HCT116 (cell line): ENCODE data around the gene HMSD.

Experiments
- CEBPB ChIP-seq: IDR thresholded peaks from 2 replicates; pipeline ENCODE4 v1.6.1; 2012; ENCODE audit warnings: low read depth
- CTCF ChIP-seq, 3 experiments: fragments of 200-600 bp in 1 of 3; sonication (generic) in 1 of 3; IDR thresholded peaks in 2 of 3; conservative IDR thresholded peaks in 1 of 3; 2 replicates each; pipeline ENCODE4 v1.5.1; 2012 to 2017; ENCODE audit warnings: low read depth in 2 of 3, low read length in 2 of 3, antibody characterized with exemption in 1 of 3, borderline replicate concordance in 1 of 3, control low read depth in 1 of 3, mild to moderate bottlenecking in 1 of 3, mixed read lengths in 1 of 3, mixed run types in 1 of 3, moderate library complexity in 1 of 3; ENCODE audit not compliant: insufficient read depth in 1 of 3
- EGR1 ChIP-seq: IDR thresholded peaks from 2 replicates; pipeline ENCODE4 v1.6.1; 2012; ENCODE audit warnings: low read depth
- EZH2 ChIP-seq: fragments of 200-600 bp; sonication (generic); IDR thresholded peaks from 2 replicates; pipeline ENCODE4 v1.6.1; 2017; ENCODE audit warnings: antibody characterized with exemption, mixed run types
- EZH2phosphoT487 ChIP-seq: fragments of 200-600 bp; IDR thresholded peaks from 2 replicates; pipeline ENCODE4 v1.6.1; 2018; ENCODE audit warnings: antibody characterized with exemption, borderline replicate concordance
- MAX ChIP-seq: IDR thresholded peaks from 2 replicates; pipeline ENCODE4 v1.6.1; 2012
- POLR2A ChIP-seq: IDR thresholded peaks from 2 replicates; pipeline ENCODE4 v1.7.0; 2011; ENCODE audit warnings: borderline replicate concordance; ENCODE audit not compliant: insufficient read depth, insufficient read length; ENCODE audit errors: extremely low read depth
- POLR2AphosphoS5 ChIP-seq: IDR thresholded peaks from 2 replicates; pipeline ENCODE4 v1.6.1; 2011; ENCODE audit warnings: mild to moderate bottlenecking, low read depth, low read length, moderate library complexity
- REST ChIP-seq: IDR thresholded peaks from 2 replicates; pipeline ENCODE4 v1.6.1; 2012; ENCODE audit warnings: low read depth
- SP1 ChIP-seq: IDR thresholded peaks from 2 replicates; pipeline ENCODE4 v1.6.1; 2012; ENCODE audit warnings: low read depth
- YY1 ChIP-seq: IDR thresholded peaks from 2 replicates; pipeline ENCODE4 v1.6.1; 2011; ENCODE audit warnings: low read length, low read depth, moderate library complexity, mild to moderate bottlenecking; ENCODE audit not compliant: insufficient replicate concordance; ENCODE audit errors: extremely low read depth
- ZFX ChIP-seq: fragments of 450-650 bp; IDR thresholded peaks from 2 replicates; pipeline ENCODE4 v1.6.1; 2017
- ZNF274 ChIP-seq: fragments of 200-500 bp; sonication (Bioruptor generic); IDR thresholded peaks from 2 replicates; pipeline ENCODE4 v1.6.1; 2014; ENCODE audit warnings: mild to moderate bottlenecking, low read depth, low read length, inconsistent platforms

GRCh38 chr18:63936932-63937393 lies 12.1 kb upstream of the HMSD start:
- TF ChIP-seq CTCF (IDR thresholded peaks at IDR 0.05 in 2 of 3, conservative IDR thresholded peaks at IDR 0.05 in 1 of 3; ENCODE audit: borderline replicate concordance in 1 of 3, insufficient read depth in 1 of 3, low read depth in 2 of 3, low read length in 2 of 3) (no peak), POLR2A (no peak), CEBPB (no peak), YY1 (no peak), EZH2 (no peak), REST (no peak), MAX (no peak), POLR2AphosphoS5 (no peak), ZNF274 (no peak), EZH2phosphoT487 (no peak), ZFX (no peak), EGR1 (no peak), SP1 (no peak)
